HG02763 (cell line): ENCODE data around the gene TMEM202.
"Not testable (repeated sequence)": the region's sequence is repeated elsewhere in the genome, so short reads cannot be mapped to it uniquely, and the experiment has no call there.

Experiments
- ATAC-seq: cut with Tn5 transposase; IDR thresholded peaks from one replicate; pipeline ENCODE4 v1.9.1; 2021; ENCODE audit warnings: mild to moderate bottlenecking, moderate library complexity; ENCODE audit not compliant: unreplicated experiment

TMEM202 gene

GRCh38 chr15:72398648-72399047 lies 543 bp downstream of the TMEM202 start:
- no peak for ATAC-seq

DNA sequence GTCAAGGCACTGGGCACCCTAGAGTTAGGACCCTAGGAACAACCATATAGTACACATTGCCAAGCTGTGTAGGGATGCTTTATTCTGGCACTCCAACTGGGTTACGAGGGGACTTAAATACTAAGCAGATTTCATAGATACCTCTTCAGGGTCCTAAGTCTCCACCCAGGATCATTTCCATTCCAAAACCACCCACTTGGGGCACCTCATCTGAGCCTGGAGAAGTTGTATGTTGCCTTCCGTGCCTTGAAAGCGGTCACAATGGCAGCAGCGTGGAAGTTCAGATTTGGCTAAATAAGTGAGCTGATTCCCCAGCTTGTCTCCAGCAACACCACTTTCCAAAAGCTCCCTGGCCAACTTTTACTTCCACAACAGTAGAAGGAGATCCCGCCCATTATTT lies 4.6 kb downstream of the TMEM202 start:
- ATAC-seq = no peak

DNA sequence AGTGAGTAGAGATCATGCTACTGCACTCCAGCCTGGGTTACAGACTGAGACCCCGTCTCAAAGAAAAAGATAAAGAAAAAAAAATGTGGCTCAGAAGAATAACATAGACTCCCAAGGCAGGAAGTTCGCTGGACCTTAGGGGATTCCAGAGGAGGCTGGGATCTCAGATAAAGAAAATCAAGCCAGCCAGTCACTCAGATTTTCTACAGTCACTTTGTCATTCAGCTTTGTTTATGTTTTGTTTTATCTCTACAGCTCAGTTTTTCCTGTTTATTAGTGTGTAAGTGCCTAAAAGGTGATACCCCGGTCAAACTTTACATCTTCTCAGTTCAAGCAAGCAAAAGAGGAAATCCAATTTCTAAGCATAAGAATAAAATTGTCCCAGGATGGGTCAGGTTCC lies 6.3 kb downstream of the TMEM202 start:
- ATAC-seq = no peak

- no peak for ATAC-seq
These were observed 6.7 kb downstream of the TMEM202 start for GRCh38 chr15:72404841-72405240.

DNA sequence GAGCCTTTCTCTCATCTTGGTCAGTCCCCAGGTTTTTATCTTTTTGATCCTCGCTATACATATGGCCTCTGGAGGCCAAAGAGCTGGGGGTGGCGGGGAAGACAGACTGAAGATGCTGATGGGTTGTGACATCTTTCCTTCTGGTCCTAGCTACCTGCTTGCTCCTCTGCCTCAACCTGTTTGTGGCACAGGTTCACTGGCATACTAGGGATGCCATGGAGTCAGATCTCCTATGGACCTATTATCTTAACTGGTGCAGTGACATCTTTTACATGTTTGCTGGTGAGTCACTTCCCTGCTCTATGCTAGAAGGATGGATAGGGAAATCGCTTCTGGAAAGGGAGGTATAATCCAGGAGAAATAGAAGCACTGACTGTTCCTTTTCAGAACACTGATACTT lies 8.8 kb downstream of the TMEM202 start:
- ATAC-seq = no peak

- ATAC-seq = no peak
These were observed 13.0 kb downstream of the TMEM202 start for GRCh38 chr15:72411111-72411510.

DNA sequence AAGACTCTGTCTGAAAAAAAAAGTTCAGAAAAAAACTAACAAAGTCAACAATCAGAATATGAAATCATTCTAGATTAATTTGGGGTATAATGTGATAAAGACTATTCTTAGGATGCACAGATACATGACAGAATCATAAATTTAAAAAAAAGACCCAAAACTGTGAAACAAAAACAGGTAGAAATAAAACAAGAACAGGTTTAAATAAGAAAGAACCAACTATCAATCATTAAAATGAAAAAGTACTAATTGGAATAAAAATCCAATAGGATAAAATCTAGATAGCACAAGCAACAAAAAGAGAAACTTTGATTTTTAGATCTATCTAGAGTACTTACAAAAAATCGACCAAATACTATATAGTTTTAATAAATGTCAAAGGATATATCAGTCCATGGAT lies 13.4 kb downstream of the TMEM202 start:
- ATAC-seq = no peak

DNA sequence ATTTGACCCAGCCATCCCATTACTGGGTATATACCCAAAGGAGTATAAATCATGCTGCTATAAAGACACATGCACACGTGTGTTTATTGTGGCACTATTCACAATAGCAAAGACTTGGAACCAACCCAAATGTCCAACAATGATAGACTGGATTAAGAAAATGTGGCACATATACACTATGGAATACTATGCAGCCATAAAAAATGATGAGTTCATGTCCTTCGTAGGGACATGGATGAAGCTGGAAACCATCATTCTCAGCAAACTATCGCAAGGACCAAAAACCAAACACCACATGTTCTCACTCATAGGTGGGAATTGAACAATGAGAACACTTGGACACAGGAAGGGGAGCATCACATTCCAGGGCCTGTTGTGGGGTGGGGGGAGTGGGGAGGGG lies 15.2 kb downstream of the TMEM202 start:
- ATAC-seq = not testable (repeated sequence)

DNA sequence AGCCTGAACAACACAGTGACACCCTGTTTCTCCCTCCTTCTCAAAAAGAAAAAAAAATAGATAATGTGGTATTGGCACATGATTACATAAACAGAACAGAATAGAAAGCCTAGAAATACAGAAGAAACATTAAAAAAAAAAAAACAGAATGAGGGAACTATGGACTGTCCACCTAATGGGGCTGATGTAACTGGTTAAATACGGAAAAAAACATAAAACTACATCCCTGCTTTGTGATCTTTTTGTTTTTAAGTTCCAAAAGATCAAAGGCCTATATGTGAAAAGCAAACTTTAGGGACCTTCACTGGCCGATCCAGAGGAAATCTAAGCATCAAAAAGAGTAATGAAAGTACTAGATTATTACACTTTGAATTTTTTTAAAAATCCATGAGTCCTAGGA lies 17.2 kb downstream of the TMEM202 start:
- no peak for ATAC-seq

GRCh38 chr15:72419768-72420167 lies 21.7 kb downstream of the TMEM202 start:
- not testable (repeated sequence) for ATAC-seq

GRCh38 chr15:72420576-72420975 lies 22.5 kb downstream of the TMEM202 start:
- ATAC-seq = no peak

- no peak for ATAC-seq
These were observed 23.4 kb downstream of the TMEM202 start for GRCh38 chr15:72421484-72421883.

DNA sequence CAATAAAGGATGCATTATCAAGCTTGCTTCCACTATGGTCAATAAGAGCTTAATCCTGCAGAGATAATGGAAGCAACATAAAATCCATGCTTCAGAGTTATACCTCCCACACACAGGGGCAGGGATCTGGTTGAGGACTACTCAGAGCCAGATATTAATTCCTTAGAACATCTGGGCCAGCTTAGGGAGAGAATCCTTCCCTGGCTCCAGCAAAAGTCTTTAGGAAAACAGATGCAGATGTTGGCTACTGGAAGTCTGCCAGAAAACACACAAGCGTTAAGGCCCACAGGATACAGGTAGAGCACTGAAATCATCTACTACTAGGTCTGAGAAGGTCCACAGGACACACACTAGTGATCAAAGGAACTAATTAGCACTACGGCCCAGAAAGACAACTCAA lies 25.2 kb downstream of the TMEM202 start:
- ATAC-seq = no peak

DNA sequence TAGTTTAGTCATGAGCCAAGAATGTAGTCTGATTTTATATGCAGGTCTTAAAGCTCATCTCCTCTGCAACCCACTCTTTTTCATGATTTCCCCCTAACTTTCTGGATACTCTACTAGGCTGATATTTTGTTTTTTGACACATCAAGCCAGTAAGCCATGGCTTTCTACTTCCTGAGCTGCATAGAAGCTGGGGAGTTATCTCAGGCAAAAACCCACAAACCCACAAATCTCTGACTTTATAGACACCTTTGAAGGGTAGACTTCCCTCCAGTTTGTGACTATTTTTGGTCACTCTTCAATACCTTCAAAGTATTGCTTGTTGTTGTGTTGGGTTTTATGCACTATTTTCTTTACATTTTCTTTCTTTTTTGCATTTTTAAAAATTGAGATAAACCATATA lies 28.6 kb downstream of the TMEM202 start:
- ATAC-seq = no peak

DNA sequence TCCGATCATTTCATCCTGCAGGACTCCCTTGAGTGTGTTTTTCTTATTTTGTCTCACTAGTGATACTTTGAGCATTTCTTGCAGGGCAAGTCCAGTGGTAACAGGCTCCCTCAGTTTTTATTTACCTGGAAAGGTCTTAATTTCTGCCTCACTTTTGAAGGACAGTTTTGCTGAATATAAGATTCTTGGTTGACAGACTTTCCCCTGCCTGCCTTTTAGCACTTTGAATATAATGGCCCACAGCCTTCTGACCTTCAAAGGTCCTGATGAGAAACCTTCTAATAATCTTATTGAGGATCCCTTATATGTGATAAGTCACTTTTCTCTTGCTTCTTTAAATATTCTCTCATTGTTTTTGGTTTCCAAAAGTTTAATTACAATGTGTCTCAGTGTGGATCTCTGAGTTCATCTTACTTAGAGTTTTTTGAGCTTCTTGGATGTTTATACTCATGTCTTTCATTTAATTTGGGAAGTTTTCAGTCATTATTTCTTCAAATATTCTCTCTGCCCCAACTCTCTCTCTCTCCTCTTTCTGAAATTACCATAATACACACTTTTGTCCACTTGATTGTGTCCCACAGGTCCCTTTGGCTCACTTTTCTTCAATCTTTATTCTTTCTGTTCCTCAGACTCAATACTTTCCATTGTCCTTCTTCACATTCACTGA lies 39.7 kb downstream of the TMEM202 start:
- no peak for ATAC-seq

DNA sequence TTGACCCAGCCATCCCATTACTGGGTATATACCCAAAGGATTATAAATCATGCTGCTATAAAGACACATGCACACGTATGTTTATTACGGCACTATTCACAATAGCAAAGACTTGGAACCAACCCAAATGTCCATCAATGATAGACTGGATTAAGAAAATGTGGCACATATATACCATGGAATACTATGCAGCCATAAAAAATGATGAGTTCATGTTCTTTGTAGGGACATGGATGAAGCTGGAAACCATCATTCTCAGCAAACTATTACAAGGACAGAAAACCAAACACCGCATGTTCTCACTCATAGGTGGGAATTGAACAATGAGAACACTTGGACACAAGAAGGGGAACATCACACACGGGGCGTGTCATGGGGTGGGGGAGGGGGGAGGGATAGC lies 44.7 kb downstream of the TMEM202 start:
- not testable (repeated sequence) for ATAC-seq

DNA sequence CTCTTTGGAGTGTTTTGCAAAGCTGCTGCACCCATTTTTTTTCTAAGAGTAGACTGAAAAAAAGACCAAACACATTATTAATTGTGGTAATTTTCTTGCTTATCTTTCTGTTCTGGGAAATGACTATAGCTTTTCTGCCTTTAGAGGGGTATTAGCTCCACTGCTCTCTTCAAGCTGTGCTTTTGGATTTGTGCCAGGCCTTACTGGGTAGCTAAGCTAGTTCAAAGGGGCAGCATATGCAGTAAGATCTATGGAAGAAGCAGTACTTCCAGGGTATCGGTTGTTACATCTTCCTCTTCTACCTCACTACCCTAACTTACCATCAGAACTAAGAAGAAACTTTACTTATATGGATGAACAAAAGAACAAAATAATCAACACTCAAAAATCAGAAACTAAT lies 47.3 kb downstream of the TMEM202 start:
- ATAC-seq = no peak

- no peak for ATAC-seq
These were observed 52.7 kb downstream of the TMEM202 start for GRCh38 chr15:72450805-72451204.

GRCh38 chr15:72451224-72451623 lies 53.1 kb downstream of the TMEM202 start:
- ATAC-seq = no peak

DNA sequence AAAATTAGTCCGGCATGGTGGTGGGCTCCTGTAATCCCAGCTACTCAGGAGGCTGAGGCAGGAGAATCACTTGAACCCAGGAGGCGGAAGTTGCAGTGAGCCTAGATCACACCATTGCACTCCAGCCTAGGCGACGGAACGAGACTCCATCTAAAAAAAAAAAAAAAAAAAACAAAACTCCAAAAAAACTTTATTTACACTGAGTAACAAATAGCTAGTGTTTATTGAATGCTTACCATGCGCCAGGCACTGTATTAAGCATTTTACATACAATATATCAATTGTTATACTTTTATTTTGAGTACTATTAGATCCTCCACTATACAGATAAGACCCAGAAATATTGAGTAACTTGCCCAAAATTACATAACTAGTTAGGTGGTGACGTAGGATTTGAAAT lies 58.6 kb downstream of the TMEM202 start:
- no peak for ATAC-seq
